GM12878 (cell line): ENCODE measurements around the gene COL16A1. TPM values are rescaled to one million over a fixed set of nuclear protein-coding genes. Genes with fewer than 3 reads are reported as not detected.

Experiments used
- ATAC-seq: fragments of 200-7000 bp; cut with Tn5 transposase; 3 replicates; pipeline ENCODE4 v1.9.1; 2020; ENCODE audit warnings: mild to moderate bottlenecking, moderate library complexity
- BruUV-seq: library from RNA; stranded (reverse); fragments of 400-500 nt; replicated peaks from 2 replicates; lab custom pipeline; 2021; lab: Mats Ljungman, UMichigan
- CTCF ChIA-PET: fragments of 300-600 bp; sonication (Branson Sonifier 250); formaldehyde crosslinking; extraction: SDS; loops from one replicate; lab custom pipeline; 2021; ENCODE audit warnings: inconsistent platforms; lab: Yijun Ruan, JAX
- POLR2A ChIA-PET: fragments of 350-600 bp; formaldehyde crosslinking; extraction: SDS; loops from one replicate; lab custom pipeline; 2021; ENCODE audit warnings: inconsistent platforms; lab: Charles Lee
- RAD21 ChIA-PET: fragments of 300-600 bp; sonication (Branson Sonifier 250); formaldehyde crosslinking; loops from one replicate; lab custom pipeline; 2023; ENCODE audit warnings: antibody characterized with exemption; ENCODE audit not compliant: unreplicated experiment; lab: Charles Lee
- SMC1A ChIA-PET: fragments of 300-600 bp; sonication (Branson Sonifier 250); formaldehyde crosslinking; loops from one replicate; lab custom pipeline; 2023; ENCODE audit not compliant: unreplicated experiment, uncharacterized antibody; lab: Charles Lee
- DNase-seq: peaks from one replicate; pipeline ENCODE4 v3.0.0-alpha.2; 2011; ENCODE audit warnings: low read depth, low spot score
- FAIRE-seq: peaks from 3 replicates; lab custom pipeline; 2011; peaks lifted over from hg19 to GRCh38; lab: Jason Lieb, UNC
- H2AFZ ChIP-seq: 2 replicates; pipeline ENCODE4 v1.6.0; 2011; ENCODE audit warnings: low read depth, low read length, control low read depth; ENCODE audit not compliant: control insufficient read depth
- H3K27ac ChIP-seq: 2 replicates; pipeline ENCODE4 v1.5.1; 2011; ENCODE audit warnings: control low read depth; ENCODE audit not compliant: control insufficient read depth, insufficient read depth
- H3K27me3 ChIP-seq, 2 experiments: replicated peaks in 1 of 2; 2 replicates each; pipeline versions ENCODE4 v1.6.0 to v1.6.1; 2011; ENCODE audit warnings: low read length in 1 of 2; ENCODE audit not compliant: control insufficient read depth in 2 of 2, insufficient read depth in 2 of 2
- H3K36me3 ChIP-seq, 2 experiments: 2 replicates each; pipeline ENCODE4 v1.5.1; 2011; ENCODE audit warnings: low read length in 1 of 2; ENCODE audit not compliant: control insufficient read depth in 2 of 2, insufficient read depth in 2 of 2
- H3K4me1 ChIP-seq: 2 replicates; pipeline ENCODE4 v1.6.1; 2011; ENCODE audit warnings: mild to moderate bottlenecking, low read length, moderate library complexity, mixed read lengths; ENCODE audit not compliant: control insufficient read depth, insufficient read depth
- H3K4me2 ChIP-seq: 2 replicates; pipeline ENCODE4 v1.6.0; 2011; ENCODE audit warnings: control low read depth; ENCODE audit not compliant: control insufficient read depth, insufficient read depth
- H3K4me3 ChIP-seq: fragments of 200-600 bp; sonication (generic); 2 replicates; pipeline ENCODE4 v1.5.1; 2016
- H3K79me2 ChIP-seq: 2 replicates; pipeline ENCODE4 v1.6.0; 2011; ENCODE audit warnings: low read length; ENCODE audit not compliant: control insufficient read depth, insufficient read depth
- H3K9ac ChIP-seq: 2 replicates; pipeline ENCODE4 v1.8.0; 2011; ENCODE audit warnings: low read length, control low read depth, mixed read lengths; ENCODE audit not compliant: control insufficient read depth, insufficient read depth
- H3K9me3 ChIP-seq: replicated peaks from 3 replicates; pipeline ENCODE4 v1.5.1; 2011; ENCODE audit warnings: mild to moderate bottlenecking, low read length; ENCODE audit not compliant: control insufficient read depth, insufficient read depth
- H4K20me1 ChIP-seq: 2 replicates; pipeline ENCODE4 v1.6.0; 2011; ENCODE audit not compliant: control insufficient read depth, insufficient read depth
- MAX ChIP-seq: IDR thresholded peaks from 2 replicates; pipeline ENCODE4 v1.6.1; 2012; ENCODE audit warnings: low read depth, low read length, improper control_type of control experiment
- NBN ChIP-seq: fragments of 450-650 bp; IDR thresholded peaks from 2 replicates; pipeline ENCODE4 v1.6.1; 2016
- RUNX3 ChIP-seq: IDR thresholded peaks from 2 replicates; pipeline ENCODE4 v1.6.1; 2012; ENCODE audit warnings: low read length, inconsistent platforms
- SMAD5 ChIP-seq: IDR thresholded peaks from 2 replicates; pipeline ENCODE4 v1.6.1; 2016; ENCODE audit warnings: antibody characterized with exemption, low read depth
- SMC3 ChIP-seq: IDR thresholded peaks from 2 replicates; pipeline ENCODE4 v1.6.1; 2011; ENCODE audit warnings: low read length, improper control_type of control experiment, borderline replicate concordance
- SUPT20H ChIP-seq: IDR thresholded peaks from 2 replicates; pipeline ENCODE4 v1.6.1; 2011; ENCODE audit warnings: low read depth, mild to moderate bottlenecking, low read length, moderate library complexity, borderline replicate concordance; ENCODE audit not compliant: control insufficient read depth
- ZSCAN29 ChIP-seq: fragments of 450-650 bp; IDR thresholded peaks from 2 replicates; pipeline ENCODE4 v1.6.1; 2017; ENCODE audit warnings: mild to moderate bottlenecking, moderate library complexity
- WGBS: methylation state at CpG from one replicate; pipeline ENCODE4 v1.1.6; 2016; ENCODE audit warnings: low lambda C conversion rate; ENCODE audit not compliant: insufficient replicate concordance, insufficient coverage; ENCODE audit errors: missing lambda C conversion rate; 5-methylcytosine and 5-hydroxymethylcytosine counted together
- in situ Hi-C: fragments of 300-500 bp; cut with MboI; formaldehyde crosslinking; loops from 9 replicates; pipeline ENCODE4 v1.14.3; 2018; ENCODE audit warnings: mixed read lengths
- intact Hi-C: fragments of 100-400 bp; cut with micrococcal nuclease; formaldehyde crosslinking; loops from one replicate; pipeline ENCODE4 v1.14.2; 2022; ENCODE audit not compliant: unreplicated experiment
- polyA plus RNA-seq, 11 experiments: library from polyadenylated mRNA; depleted of rRNA in 4 of 11; unstranded in 6 of 11; stranded (reverse) in 5 of 11; fragments of >200 nt; fragmentation: Nextera tagmentation in 4 of 11; fragmentation: Illumina TruSeq in 1 of 11; extraction: Ambion mirVana in 4 of 11; extraction: Trizol in 1 of 11; gene quantifications; 1 replicate in 1 of 11; 2 replicates in 10 of 11; pipeline versions ENCODE4 v1.2.1 to v1.2.3, GENCODE V29; 2011 to 2016; ENCODE audit warnings: inconsistent platforms in 2 of 11, missing spikeins in 2 of 11, low read depth in 1 of 11
- total RNA-seq, 4 experiments: library from RNA; depleted of rRNA in 3 of 4; stranded (reverse); fragments of >200 nt in 3 of 4; fragmentation: Illumina TruSeq in 1 of 4; extraction: Trizol in 1 of 4; gene quantifications; 2 replicates each; pipeline versions ENCODE4 v1.2.1 to v1.2.3, GENCODE V29; 2013 to 2021

The COL16A1 gene
- total and polyA plus RNA-seq, 10 of the 15 experiments (the other 5 are each of a cell fraction or from before 2014, with no cell fraction given), result 0.02 to 3.7 (median 0.59) TPM

GRCh38 chr1:31717341-31717740 lies 13.5 kb upstream of the COL16A1 start:
- Histone ChIP-seq H3K9ac (no peak overlapping the region), H3K4me2 (no peak overlapping the region), H3K4me1 (peaks cover 4% of the 10 kb centered on the region; the same call in 1 of the 2 replicates), H3K4me3 (no peak overlapping the region), H3K27ac (no peak overlapping the region)
- ChIA-PET RAD21 (interaction anchor here (1.0 to 4.2 kb wide), 3 partner anchors 43 to 246 kb away, joined by 3 to 17 read pairs (median 5); no protein-coding TSS in a partner anchor), CTCF (interaction anchor here (0.9 to 6.9 kb wide), 11 partner anchors 9 to 346 kb away, joined by 3 to 70 read pairs (median 4); no protein-coding TSS in a partner anchor), POLR2A (no interaction called here)
- BruUV-seq, result no TSS peak
- no peak for FAIRE-seq
- TF ChIP-seq SMAD5 (no peak), SMC3 (no peak), NBN (no peak), MAX (no peak), ZSCAN29 (no peak)
- TF ChIP-seq, all 136 proteins: peak for 0
- H4K20me1 ChIP-seq, result no peaks in the 10 kb centered on the region; the same call in 1 of the 2 replicates
- H3K9me3 ChIP-seq, result no peaks in the 10 kb centered on the region
- peaks cover 3 to 6% of the 10 kb centered on the region in 2 experiments; a peak in 3 of 4 replicates for H3K27me3 ChIP-seq
- ATAC-seq (no peak), DNase-seq (no peak)
- SMC1A ChIA-PET, result interaction anchor here (0.9 to 1.9 kb wide), 5 partner anchors 10 to 247 kb away, joined by 3 to 7 read pairs (median 6); no protein-coding TSS in a partner anchor
- intact Hi-C loops (no loop called here), in situ Hi-C loops (no loop called here)
- no peaks in the 10 kb centered on the region for H3K36me3 ChIP-seq
- H3K79me2 ChIP-seq, result no peaks in the 10 kb centered on the region
- H2AFZ ChIP-seq, result no peak overlapping the region
- 27% methylated on average over 6 of the region's 6 CpGs for WGBS

- no TSS peak for BruUV-seq
- Histone ChIP-seq H3K27ac (no peak overlapping the region), H3K4me3 (no peak overlapping the region), H3K9me3 (no peaks in the 10 kb centered on the region), H2AFZ (no peak overlapping the region), H3K9ac (no peak overlapping the region), H3K79me2 (no peaks in the 10 kb centered on the region), H3K27me3 (peaks cover 0 to 6% of the 10 kb centered on the region in 2 experiments; a peak in 1 of 4 replicates), H3K36me3 (no peaks in the 10 kb centered on the region), H3K4me2 (no peak overlapping the region)
- in situ Hi-C loops, result no loop called here
- intact Hi-C loops, result loop anchor here (1.0 kb wide), 1 partner anchor 73 kb away; no protein-coding TSS in a partner anchor
- ChIA-PET CTCF (interaction anchor here (0.6 to 6.9 kb wide), 17 partner anchors 8 to 347 kb away, joined by 3 to 70 read pairs (median 4); no protein-coding TSS in a partner anchor), POLR2A (no interaction called here)
- FAIRE-seq (no peak), ATAC-seq (no peak)
- WGBS, result 15% methylated on average over 7 of the region's 7 CpGs
- TF ChIP-seq RUNX3, result no peak
- no peak for TF ChIP-seq SUPT20H
- TF ChIP-seq, all 136 proteins: peak for 0
- Histone ChIP-seq H3K4me1 (peaks cover 4% of the 10 kb centered on the region; the same call in 1 of the 2 replicates), H4K20me1 (no peaks in the 10 kb centered on the region; the same call in 1 of the 2 replicates)
- DNase-seq, result no peak
- ChIA-PET RAD21 (interaction anchor here (0.9 to 4.2 kb wide), 5 partner anchors 15 to 670 kb away, joined by 3 to 17 read pairs (median 12); no protein-coding TSS in a partner anchor), SMC1A (interaction anchor here (1.2 to 1.9 kb wide), 2 partner anchors 51 to 73 kb away, joined by 6 to 7 read pairs; no protein-coding TSS in a partner anchor)
Measured at GRCh38 chr1:31715873-31716220, 12.0 kb upstream of the COL16A1 start.
